Islet precursor cell (in vitro differentiated cells): ENCODE data around the gene CASQ2.

Source experiments
- DNase-seq: peaks from one replicate; pipeline ENCODE4 v3.0.0-alpha.2; 2018

The CASQ2 gene

DNA sequence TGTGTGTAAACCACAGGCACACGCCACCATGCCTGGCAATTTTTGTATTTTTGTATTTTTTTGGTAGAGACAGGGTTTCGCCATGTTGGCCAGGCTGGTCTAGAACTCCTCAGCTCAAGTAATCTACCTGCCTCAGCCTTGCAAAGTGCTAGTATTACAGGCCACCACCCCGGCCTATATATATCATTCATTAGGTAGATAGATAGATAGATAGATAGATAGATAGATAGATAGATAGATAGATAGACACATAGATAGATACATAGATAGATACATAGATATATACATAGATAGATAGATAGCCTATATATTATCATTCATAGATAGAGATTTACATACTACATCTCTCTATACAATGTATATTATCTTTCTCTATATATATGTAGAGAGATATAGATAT, 80.8 kb downstream of the CASQ2 start:
- no peak for DNase-seq

DNA sequence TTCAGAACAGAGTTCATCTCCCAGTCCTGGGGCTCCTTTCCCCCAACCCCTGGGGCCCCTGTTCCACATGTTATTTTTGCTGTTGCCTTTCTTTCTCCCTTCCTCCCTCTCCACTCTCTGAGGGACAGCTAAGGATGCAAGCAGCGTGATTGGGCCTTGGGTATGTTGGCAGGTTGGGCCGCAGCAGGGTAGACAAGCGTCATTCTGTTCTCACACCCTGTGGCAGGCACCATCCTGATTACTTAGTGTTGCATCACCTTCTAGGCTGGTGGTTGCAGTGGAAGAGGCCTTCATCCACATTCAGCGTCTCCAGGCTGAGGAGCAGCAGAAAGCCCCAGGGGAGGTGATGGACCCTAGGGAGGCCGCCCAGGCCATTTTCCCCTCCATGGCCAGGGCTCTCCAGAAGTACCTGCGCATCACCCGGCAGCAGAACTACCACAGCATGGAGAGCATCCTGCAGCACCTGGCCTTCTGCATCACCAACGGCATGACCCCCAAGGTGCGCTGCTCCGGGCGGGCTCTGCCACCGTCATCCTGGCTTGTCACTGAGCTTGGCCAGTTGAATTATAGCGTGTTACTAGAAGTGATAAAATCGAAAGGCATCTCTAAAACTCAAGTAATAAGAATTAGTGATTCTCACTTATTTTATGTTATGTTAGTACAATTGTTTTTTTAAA, 83.3 kb downstream of the CASQ2 start:
- DNase-seq: no peak

DNA sequence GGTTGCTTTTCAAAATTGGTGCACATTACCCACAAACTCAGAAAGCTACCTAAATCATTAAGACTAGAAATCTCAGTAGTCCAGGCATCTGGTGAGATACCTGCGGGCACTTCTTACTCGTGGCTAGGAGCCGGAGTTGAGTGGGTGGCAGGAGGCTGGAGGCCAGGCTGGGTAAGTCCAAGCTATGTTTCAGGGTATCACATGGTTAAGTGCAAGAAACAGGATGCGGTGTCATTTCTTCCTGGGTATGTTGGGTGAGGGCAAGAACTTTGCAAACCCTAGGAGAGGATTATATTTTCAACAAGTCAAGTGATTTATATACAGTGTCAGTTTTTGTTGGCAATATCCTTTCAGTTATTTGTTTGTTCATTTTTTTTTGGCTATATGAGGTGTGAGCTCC, 85.7 kb downstream of the CASQ2 start:
- DNase-seq: no peak

DNA sequence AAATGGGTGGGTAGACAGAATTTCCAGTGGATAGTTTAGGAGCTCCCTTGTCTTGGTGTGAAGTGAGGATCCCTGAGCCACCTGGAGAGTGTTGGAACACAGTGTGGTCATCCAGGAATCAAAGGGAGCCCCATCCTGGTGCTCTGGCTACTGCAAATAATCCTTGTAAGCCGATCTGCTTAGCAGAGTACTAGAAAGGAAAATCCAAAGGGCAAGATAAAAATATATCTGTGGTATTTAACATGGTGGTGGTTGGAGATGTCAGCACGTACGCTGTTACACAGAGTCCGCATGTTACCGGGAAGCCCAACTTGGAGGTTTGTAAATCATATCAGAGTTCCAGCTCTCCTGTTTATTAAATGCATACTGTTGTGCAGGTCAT, 87.8 kb downstream of the CASQ2 start:
- DNase-seq: no peak

DNA sequence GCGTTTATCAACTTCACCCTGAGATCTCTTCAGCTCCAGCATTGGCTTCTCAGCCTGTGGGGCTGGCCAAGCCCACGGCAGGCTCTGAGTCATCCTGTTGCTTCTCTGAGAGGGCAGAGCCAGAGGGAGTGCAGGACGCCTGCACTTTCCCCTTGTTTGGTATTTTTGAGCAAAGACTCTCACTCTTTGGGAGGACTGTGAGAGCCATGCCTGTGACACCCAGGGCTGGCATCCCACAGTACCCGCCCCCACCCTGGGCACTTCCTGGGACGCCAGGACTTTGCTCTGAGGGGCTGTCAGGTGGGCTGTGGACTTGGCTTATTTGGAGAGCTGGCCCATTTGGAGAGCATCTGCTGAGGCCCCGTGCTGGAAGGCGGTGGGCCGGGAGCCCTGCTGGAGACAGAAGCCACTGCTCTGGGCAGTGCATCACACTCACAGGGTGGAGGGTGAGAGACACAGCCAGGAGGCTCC, 89.3 kb downstream of the CASQ2 start:
- DNase-seq: peak; percentile 88

DNA sequence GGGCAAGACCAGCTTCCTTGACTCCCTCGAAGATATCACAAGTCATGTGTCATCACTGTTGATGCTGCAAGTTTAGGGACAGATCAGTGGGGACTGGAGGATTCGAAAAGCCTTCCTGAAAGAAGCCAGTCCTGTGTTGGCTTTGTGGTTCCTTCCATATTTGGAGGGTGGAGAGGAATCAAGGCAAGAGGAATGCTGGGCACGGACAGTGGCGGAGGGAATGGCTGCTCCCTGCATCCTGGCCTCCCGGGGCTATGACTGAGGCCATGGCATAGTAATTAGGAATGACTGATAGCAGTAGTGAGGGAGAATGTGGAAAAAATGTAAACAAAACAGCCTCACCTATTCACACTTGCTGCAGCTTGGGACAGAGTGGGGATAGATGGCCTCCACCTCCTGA, 90.4 kb downstream of the CASQ2 start:
- no peak for DNase-seq

DNA sequence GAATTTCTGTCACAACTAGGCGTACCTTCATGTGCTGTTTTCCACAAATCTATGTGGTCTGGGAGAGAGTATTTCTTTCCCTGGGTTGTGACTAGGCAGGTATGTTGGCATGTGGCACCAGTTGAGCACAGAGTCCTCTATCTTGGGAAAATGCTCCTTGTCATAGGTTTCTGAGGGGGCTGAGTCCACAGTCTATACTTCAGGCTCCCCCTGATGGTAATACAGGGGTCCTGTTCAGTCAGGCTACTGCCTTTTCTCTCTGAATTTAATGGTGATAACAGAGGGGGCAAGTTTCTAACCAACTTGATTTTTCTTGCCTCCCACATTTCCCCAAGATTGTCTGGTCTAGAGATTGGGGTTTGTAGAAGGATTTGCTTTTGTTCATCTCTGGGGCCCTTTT, 90.9 kb downstream of the CASQ2 start:
- no peak for DNase-seq

DNA sequence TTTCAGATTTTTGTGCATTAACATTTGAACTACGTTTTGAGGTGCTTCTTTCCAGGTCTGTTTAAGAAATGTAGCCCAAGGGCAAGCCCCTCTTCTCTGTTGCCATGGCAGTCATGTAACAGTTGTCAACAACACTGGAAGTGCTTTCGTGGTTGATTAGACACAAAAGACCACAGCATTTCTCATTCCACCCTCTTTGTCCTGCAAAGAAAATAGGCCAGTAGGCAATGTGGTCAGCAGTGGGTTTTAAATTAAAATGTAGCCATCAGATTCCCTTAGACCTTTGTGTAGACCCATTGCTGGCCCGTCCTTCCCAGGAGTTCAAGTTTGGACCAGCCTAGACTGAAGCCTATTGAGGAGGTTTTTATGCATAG, 91.3 kb downstream of the CASQ2 start:
- no peak for DNase-seq

DNA sequence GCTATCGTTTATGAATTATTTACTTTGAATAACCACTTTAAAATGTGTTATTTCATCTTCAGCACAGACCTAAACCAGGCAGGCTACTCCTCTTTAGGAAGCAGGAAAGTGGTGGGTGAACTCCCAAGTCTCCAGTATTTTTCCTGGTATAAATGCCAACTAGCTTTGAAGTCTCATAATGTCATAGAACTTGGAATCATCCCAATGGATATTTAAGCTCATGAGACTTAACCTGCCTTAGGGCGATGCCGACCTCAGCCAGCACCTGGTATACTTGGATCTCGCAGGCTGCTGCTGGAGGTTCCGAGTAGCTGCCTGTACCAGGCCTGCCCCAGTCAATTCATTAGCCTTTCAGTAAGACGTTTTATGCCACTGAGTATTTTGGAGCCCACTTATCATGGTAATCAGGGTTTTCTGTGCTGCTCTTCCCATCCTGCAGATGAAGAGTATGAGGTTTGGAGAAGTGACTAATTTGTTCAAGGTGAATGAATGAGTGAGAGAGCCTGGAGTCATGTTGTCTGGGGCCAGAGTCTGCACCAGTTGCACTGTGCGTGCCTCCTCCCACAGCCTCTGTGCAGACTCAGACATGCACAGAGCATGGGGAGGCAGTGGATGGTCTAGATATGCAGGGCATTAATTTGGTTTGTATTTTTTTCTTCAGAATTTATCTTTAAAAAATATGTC, 91.9 kb downstream of the CASQ2 start:
- DNase-seq: peak; percentile 65

DNA sequence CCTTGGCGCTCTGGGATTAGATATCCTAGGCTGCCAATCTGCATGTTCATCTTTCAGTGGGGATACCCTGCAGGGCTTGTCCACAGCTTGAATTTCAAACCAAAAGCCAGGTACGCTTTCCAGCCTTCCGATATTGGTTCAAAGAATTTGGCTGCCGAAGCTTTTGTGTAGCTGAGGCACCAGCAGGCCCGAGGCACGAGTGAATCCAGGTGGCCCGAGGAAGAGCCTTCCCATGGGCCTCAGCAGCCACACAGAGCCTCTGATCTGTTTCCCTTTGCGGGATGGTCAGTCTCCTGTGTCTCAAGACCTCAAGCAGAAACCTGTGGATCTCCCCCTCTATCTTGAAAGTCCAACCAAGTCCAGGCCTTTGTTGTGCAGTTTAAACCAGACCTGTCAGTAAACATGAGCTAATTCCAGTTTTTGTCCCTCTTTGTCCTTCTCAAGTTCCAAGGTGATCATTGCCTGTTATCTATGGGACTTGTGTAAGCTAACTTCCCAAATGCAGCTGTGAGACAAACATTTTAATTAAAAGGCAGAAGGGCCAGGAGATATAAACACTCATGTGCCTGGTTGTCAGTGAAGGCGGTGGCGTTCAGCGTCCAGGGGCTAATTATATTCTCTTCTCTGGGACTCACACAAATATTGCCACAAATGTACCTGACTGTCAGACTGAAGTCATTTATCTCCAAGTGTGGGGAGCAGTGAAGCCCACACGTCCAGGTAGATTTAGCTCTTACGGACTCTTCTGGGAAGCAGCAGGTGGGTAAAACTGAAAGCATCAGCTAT, 96.1 kb downstream of the CASQ2 start:
- no peak for DNase-seq

DNA sequence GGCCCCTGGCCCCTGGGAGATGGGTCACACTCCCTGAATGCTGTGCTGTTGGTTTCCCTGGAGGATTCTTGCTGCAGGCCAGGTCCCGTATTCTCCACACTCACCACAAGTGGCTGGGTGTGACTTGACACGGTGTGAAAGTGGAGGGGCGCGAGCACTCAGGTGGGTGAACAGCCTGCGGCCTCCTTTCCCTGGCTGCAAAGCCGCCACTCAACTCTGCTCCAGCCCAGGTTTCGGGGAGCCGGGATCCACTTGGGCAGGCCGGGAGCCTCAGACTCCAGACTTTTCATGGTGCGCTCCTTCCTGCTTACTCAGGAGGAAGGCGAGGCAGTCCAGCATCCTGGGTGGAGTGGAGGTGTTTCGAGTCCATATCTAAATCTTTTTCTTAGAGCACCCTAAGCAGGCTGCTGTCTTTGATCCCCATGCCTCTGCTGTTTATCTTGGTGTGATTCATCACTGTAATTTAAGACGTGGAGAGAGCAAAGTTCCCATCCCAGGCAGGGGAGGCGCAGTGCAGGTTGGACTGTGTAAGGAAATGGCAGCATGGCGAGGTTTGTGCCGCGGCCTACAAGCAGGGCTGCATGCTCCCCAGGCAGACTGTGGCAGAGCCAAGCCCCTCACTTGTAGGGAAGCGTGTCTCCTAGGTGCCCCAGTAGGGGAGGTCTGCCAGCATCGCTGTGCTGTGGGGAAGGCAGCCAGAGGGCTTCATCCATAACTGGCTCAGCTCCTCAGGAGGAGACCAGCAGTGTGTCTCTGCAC, 97.2 kb downstream of the CASQ2 start:
- no peak for DNase-seq

DNA sequence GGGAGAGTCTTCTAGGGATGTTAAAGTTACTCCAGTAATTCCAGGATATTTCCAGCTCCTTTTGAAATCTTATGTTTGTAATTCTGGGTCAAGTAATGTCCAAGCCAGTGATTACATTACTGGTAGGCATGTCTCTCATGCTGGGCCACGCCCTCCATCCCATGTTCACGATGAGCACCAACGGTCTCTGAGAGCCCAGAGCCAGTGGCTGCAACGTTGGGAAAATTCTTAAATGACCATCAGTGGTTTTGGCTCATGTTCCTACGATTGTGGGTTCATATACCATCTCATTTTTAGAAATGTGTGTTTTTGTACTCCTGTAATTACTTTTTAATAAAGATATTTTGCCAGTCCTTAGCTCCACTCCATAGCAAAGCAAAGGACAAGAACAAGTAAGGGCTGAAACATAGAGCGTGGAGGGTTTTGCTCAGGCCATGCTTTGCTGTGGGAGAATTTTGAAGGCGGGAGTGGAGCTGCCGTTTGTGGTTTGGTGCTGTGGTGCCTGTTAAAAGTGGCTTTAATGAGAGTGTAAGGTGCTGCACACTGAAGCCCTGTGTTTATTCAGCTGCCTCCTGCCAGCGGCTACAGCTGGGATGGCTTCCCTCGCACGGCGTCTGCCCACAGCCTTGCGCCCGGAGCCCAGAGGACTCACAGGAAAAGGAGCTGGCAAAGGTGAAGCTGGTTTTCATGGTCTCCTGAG, 97.9 kb downstream of the CASQ2 start:
- no peak for DNase-seq

DNA sequence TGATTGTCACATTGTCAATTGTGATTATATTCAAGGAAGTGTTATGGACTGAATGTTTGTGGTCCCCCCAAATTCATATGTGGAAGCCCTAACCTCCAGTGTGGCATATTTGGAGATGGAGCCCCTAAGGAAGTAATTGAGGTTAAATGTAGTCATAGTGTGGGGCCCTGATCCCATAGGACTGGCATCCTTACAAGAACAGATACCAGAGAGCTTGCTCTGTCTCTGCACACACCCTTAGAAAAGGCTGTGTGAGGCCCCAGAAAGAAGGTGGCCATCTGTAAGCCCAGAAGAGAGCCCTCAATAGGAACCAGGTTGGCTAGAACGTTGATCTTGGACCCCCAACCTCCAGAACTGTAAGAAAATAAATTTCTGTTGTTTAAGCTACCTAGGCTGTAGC, 98.6 kb downstream of the CASQ2 start:
- DNase-seq: no peak

DNA sequence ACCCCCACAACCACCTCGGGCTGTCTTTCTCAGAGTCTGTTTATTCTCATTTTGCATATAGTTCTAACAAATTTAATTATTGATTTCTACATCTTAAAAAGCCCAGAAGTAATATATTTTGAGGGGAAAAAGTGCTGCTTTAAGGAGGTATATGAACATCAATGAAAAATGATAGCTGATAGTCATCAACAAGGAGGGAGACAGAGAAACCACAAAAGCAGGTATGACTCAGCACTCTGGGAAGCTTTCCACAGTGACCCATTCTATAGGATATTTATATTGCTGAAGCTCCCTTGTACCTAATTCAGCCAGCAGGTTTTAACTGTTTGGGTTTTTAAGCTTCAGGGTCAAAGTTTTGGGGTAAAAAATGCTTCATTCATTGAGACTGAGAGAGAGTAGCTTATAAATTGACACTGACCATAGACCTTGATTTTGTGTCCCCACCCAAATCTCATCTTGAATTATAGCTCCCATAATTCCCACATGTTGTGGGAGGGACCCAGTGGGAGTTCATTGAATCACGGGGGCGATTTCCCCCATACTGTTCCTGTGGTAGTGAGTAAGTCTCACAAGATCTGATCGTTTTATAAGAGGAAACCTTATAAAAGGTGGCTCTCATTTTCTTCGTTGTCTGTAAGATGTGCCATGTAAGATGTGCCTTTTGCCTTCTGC, 99.4 kb downstream of the CASQ2 start:
- no peak for DNase-seq

DNA sequence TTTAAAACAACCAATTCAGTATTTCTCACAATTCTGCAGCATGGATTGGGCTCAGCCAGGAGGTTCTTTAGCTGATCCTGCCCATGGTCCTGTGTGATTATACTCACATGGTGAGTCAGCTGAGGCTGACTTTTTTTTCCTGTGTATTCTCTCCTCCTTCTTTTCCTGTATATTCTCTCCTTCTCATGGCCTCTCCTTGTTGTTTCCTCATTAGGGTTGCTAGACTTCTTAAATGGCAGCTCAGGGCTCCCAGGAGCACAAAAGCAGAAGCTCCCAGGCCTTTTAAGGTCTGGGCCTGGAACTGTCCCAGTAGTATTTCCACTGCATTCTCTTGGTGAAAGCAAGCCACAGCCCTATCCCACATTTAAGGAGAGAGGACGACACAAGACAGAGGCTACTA, 99.9 kb downstream of the CASQ2 start:
- peak; percentile 86 for DNase-seq

DNA sequence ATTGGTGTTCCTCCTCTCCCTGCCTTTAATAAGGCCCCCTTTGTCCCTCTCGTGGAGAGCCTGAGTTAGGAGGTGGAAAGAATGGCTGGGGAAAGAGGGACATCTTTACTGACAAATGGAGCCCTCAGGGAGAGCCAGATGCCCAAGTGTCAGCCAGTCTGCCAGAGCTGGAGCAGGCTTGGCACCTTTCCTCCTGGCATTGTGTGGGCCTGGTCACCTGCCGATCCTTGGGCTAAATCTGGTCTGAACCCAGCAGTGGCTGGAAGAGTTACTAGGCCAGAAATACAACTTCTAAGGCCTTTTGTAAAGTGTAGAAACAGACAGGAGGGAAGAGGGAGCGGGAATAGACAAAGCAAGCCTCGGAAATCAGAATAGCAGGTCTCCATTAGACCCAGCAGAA, 101.8 kb downstream of the CASQ2 start:
- no peak for DNase-seq

DNA sequence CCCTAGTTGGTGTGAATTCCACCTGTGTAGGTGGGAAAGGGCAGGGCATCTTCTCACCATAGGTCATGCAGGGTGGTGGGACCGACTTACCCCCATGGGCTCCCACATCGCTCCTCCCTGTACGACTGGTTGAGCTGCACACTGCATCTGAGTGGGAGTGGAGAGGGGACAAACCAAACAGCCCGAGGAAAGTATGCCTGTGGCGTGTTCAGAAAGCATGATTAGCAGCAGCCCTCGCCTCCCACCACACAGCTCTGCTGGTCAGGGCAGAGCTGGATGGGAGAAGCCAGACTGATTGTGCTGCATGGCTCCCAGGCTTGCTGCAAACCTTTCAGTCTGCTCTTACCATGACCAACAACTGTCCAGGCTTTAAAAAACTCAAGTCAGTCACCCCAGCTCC, 102.3 kb downstream of the CASQ2 start:
- no peak for DNase-seq

DNA sequence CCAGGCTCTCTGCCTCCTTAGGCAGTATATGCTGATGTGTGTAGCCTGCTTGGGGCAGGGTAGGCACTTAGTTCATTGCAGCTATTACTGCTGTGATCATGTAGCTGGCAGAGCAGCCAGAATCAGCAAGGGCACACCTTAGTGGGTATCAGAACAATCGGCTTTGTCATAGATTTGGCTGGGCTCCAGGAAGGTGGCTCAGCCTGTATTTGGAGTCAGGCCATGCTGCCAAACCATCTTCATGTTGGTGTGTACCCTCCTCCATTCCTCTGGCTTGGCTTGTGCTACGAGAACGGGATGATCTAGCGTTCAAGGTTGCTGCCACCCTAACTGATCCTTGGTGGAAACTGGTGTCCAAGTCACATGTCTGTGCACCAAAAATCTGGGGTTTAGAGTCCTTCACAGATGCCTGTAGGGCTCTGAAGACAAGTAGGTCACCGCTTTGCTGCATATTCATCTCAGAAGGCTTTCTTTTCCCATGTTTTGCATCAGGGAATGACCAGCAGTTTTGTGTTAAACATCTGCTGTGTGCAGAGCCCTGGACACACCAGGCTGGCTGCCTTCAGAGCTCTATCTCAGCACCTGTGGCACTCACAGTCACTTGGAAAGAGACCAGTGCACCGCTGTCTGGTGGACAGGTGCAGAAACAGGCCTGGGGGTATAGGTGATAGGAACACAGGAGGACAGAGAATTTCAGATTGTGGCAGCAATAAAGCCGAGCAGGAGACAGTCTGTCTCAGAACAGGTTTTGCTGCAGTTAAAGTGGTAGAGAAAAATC, 103.0 kb downstream of the CASQ2 start:
- no peak for DNase-seq

DNA sequence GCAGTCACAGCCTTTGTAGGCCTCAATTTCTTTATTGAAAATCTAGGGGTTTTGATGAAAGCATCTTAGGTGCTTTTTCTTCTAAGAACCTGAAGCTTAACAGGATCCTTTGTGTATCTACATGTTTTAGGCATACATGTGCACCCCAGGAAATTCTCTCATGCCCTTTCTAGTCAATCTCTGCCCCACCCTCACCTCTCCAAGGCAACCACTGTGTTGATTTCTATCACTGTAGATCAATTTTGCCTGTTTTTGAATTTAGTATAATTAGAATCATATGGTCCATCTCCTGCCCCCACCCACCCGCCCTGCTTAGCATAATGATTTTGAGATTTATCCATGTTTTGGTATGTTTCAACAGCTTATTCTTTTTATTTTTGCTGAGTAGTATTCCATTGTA, 107.4 kb downstream of the CASQ2 start:
- DNase-seq: no peak

DNA sequence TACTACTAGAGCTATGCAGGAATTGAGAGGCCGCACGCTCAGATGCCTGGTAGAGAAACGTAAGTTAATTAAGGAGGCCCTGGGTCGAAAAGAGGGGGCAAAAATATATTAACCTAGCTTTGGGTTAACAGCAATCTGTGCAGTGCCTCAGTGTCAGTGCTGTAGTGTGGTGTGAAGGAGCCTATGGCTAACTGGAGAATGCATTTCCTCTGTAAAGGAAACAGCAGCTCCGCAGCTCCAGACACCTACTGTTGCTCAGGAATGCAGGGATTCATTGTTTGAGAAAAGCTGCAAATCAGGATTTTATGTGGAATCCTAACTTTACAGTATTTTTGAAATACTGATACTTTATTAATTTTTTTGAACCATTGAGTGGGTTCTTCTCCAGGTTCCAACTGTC, 108.4 kb downstream of the CASQ2 start:
- no peak for DNase-seq

DNA sequence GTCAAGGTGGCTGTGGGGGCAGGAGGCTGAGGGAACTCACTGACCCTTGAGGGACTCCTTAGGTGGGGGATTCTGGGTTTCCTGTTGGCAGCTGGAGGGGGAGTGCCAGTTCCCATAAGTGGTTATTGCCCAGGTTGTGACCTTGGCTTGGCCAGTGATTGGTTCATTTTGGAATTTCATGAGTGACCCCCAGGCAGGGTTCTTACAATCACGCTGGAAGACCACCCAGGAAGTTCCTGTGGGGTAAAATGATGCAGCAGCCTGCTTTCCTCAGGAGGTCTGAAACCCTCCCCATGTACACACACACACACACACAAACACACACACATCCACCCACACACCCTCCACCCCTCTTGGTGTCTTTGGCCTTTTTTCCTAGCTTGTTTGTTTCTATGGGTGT, 109.9 kb downstream of the CASQ2 start:
- no peak for DNase-seq
